Activated CD8-positive, alpha-beta memory T cell treated with anti-CD3 and anti-CD28 coated beads for 4 hours (primary cell): ENCODE data around the gene GRM7.

Experiments used
- DNase-seq, 2 donors: peaks; one replicate each; pipeline ENCODE4 v3.0.0-alpha.2; 2020; ENCODE audit warnings: low read depth in 2 of 2

GRM7 gene

GRCh38 chr3:7657214-7658112 is 796.5 kb downstream of the GRM7 start:
- no peak for DNase-seq

GRCh38 chr3:7658294-7658693 is 797.4 kb downstream of the GRM7 start:
- DNase-seq = no peak

GRCh38 chr3:7659079-7659478 is 798.2 kb downstream of the GRM7 start:
- no peak for DNase-seq

- no peak for DNase-seq
Measured at GRCh38 chr3:7663771-7664170, 802.9 kb downstream of the GRM7 start.

- DNase-seq = no peak
Measured at GRCh38 chr3:7667774-7668173, 806.9 kb downstream of the GRM7 start.

GRCh38 chr3:7669641-7670040 is 808.7 kb downstream of the GRM7 start:
- DNase-seq = no peak

- DNase-seq = no peak
Measured at GRCh38 chr3:7678521-7678920, 817.6 kb downstream of the GRM7 start.

- no peak for DNase-seq
Measured at GRCh38 chr3:7682822-7683229, 821.9 kb downstream of the GRM7 start.

GRCh38 chr3:7683426-7683825 is 822.5 kb downstream of the GRM7 start:
- no peak for DNase-seq

- no peak for DNase-seq
Measured at GRCh38 chr3:7684182-7684715, 823.3 kb downstream of the GRM7 start.

- DNase-seq = no peak
Measured at GRCh38 chr3:7687428-7688147, 826.7 kb downstream of the GRM7 start.

GRCh38 chr3:7692866-7693265 is 832.0 kb downstream of the GRM7 start:
- no peak for DNase-seq

- no peak for DNase-seq
Measured at GRCh38 chr3:7693976-7694375, 833.1 kb downstream of the GRM7 start.

- DNase-seq = no peak
Measured at GRCh38 chr3:7695049-7695448, 834.1 kb downstream of the GRM7 start.

- DNase-seq = no peak
Measured at GRCh38 chr3:7696320-7696719, 835.4 kb downstream of the GRM7 start.

- DNase-seq = no peak
Measured at GRCh38 chr3:7697548-7697947, 836.6 kb downstream of the GRM7 start.

GRCh38 chr3:7700539-7700938 is 839.6 kb downstream of the GRM7 start:
- DNase-seq = no peak

GRCh38 chr3:7700977-7701376 is 840.1 kb downstream of the GRM7 start:
- DNase-seq = no peak

GRCh38 chr3:7707187-7707586 is 846.3 kb downstream of the GRM7 start:
- no peak for DNase-seq

- DNase-seq = no peak
Measured at GRCh38 chr3:7709376-7710082, 848.6 kb downstream of the GRM7 start.

GRCh38 chr3:7710284-7710683 is 849.4 kb downstream of the GRM7 start:
- DNase-seq = no peak

GRCh38 chr3:7713724-7714123 is 852.8 kb downstream of the GRM7 start:
- DNase-seq = no peak
